Raji (cell line): ENCODE results near the gene PPCDC.
A peak's percentile ranks its signal among the peaks of the same experiment; 100 is the strongest.

Experiments
- POLR2A ChIP-seq: IDR thresholded peaks from 2 replicates; pipeline ENCODE4 v1.6.1; 2011; ENCODE audit warnings: low read depth, low read length, control low read depth; ENCODE audit not compliant: insufficient read depth

The PPCDC gene

DNA sequence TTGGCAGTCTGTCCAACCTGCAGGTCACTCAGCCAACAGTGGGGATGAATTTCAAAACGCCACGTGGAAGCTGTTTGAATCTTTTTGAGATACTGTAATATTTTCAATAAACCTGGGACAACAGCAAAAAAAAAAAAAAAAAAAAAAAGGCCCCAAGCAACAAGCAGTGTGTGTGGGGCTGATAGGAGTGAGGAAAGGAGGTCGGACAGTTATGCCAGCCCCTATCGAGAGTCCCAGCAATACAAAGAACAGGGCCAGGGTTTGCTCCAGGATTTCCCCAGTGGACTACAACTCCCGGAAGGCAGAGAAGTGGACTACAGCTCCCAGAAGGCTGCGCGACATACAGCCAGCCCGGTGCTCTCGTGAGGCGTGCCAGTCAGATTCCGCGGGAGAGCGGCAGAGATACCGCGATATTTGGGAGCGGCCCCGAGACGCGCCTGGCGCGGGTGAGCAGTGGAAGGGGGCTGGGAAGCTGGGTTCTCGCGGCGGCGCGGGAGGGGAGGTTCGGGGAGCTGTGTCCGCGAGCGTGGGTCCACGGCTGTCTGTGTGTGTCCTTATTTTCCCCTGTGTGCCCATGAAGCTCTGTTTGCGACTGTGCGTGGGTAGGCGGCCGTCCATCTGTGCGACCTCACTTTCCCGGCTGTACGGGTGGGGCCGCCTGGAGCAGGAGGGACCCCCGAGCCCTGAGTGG lies at the start of gene PPCDC:
Gene PPCDC (plus strand): TSS at position 410 of the 691 bp plus-strand sequence. CDS start 4,729 bp downstream, outside the sequence.
- TF ChIP-seq POLR2A, result peak; percentile 99

- no peak for TF ChIP-seq POLR2A
Observed at GRCh38 chr15:74976159-74976558, 47.2 kb upstream of the PPCDC start.

GRCh38 chr15:74977599-74977998 lies 45.8 kb upstream of the PPCDC start:
- no peak for TF ChIP-seq POLR2A

- TF ChIP-seq POLR2A, result no peak
Observed at GRCh38 chr15:74978077-74978476, 45.3 kb upstream of the PPCDC start.

GRCh38 chr15:74978503-74978902 lies 44.9 kb upstream of the PPCDC start:
- TF ChIP-seq POLR2A, result no peak

GRCh38 chr15:74982183-74982582 lies 41.2 kb upstream of the PPCDC start:
- TF ChIP-seq POLR2A, result no peak

GRCh38 chr15:74983725-74984231 lies 39.6 kb upstream of the PPCDC start:
- no peak for TF ChIP-seq POLR2A

DNA sequence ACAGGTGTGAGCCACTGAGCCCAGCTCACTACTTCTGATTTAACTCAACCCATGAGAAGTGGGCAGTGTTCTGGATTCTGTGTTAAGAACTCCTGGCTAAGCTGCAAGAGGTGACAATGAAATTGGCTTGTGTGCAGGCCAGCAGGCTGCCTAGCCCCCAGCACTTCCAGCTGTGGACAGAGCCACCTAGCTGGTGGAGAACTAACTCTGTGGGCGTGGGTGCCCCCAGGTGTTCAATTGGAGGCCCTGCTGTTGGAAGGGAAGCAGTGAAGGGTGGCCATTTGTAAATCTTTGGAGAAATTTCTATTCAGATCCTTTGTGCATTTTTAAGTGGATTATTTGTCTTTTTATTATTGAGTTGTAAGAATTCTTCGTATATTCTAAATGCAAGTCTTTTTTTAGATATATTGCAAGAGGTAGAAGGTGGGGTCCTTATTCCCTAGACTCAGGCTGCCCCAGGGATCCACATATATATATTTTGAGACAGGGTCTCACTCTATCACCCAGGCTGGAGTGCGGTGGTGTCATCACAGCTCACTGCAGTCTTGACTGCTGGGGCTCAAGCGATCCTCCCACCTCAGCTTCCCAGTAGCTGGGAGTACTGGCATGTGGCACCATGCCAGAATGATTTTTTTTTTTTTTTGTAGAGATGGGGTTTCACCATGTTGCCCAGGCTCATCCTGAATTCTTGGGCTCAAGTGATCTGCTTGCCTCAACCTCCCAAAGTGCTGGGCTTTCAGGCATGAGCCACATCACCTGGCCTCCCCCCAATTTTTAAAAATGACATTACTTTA lies 35.2 kb upstream of the PPCDC start:
- no peak for TF ChIP-seq POLR2A

DNA sequence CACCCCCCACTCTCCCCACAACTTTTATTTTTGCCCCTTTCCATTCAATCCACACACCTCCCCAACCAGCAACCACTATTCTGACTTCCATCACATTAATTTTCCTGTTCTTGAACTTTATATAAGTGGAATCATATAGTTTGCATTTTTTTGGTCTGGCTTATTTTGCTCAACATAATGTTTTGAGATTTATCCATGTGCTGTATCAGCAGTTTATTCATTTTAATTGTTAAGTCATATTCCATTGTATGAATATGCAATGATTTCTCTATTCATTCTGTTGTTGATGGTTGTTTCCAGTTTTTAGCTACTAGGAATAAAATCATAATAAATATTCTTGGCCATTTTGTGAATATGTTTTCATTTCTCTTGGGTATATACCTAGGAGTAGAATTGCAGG lies 33.9 kb upstream of the PPCDC start:
- TF ChIP-seq POLR2A, result no peak

- TF ChIP-seq POLR2A, result no peak
Observed at GRCh38 chr15:74992619-74993018, 30.8 kb upstream of the PPCDC start.

- no peak for TF ChIP-seq POLR2A
Observed at GRCh38 chr15:74994236-74994635, 29.2 kb upstream of the PPCDC start.

GRCh38 chr15:74994685-74995084 lies 28.7 kb upstream of the PPCDC start:
- TF ChIP-seq POLR2A, result no peak

GRCh38 chr15:74995182-74995778 lies 28.1 kb upstream of the PPCDC start, which contains the start of gene SCAMP5:
SCAMP5 (plus strand) TSS chr15:74995563; CDS start chr15:75011840, 16,277 bp downstream.
- no peak for TF ChIP-seq POLR2A

DNA sequence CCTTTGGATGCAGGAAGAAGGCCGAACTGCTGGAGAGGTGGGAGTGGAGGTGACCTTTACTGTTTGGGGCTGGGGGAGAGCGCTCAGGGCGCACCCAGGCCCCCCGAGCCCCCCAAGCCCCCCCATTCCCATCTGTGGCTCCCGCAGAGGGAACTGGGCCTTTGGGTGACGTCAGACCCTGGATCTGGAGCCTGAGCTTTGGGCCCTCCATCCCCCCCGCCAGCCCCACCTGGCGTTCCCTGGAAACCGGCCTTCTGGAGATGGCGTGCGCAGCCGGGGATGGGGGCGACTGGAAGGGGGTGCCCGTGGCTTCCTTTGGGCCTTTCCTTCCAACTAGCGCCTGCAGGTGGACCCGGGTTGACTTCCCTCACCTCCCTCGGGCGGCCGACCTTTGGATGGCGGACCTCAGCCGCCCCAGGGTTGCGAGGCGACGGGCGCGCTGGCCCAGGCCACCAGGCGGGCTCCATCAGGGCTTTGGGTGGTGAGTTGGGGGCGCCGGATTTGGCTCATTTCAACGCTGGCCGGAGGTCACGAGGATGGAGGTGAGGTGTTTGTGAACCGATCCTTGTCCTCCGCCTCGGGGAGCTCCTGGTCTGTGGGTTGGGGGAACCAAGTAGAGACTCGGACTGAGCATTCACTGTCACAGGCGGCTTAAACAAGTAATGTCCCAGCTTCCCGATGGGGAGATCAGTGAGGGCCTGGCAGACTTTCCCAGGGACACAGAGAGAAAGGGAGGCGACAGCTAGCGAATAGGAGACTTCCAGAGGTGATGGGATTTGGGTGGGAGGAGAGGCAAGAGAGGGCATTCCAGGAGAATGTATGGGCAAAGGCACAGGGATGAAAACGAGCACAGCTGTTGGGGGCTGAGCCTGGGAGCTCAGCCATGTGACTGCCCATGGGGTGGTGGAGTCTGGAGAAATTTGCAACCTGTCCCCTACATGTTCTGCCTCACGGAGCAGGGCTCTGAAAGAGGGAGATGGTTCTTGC lies 27.3 kb upstream of the PPCDC start:
- no peak for TF ChIP-seq POLR2A
